PFSK-1 (cell line): ENCODE measurements around the gene FAF1.

Source experiments
- POLR2AphosphoS5 ChIP-seq: IDR thresholded peaks from 2 replicates; pipeline ENCODE4 v1.6.1; 2012; ENCODE audit warnings: low read depth, mild to moderate bottlenecking, control low read depth, low read length, moderate library complexity
- SIN3A ChIP-seq: IDR thresholded peaks from 2 replicates; pipeline ENCODE4 v1.6.1; 2012; ENCODE audit warnings: mild to moderate bottlenecking, low read length, moderate library complexity, borderline replicate concordance; ENCODE audit not compliant: insufficient read depth
- TAF1 ChIP-seq: IDR thresholded peaks from 2 replicates; pipeline ENCODE4 v1.6.1; 2012; ENCODE audit warnings: low read length, control low read depth, borderline replicate concordance; ENCODE audit not compliant: insufficient read depth

GRCh38 chr1:50502147-50502546 is 457.9 kb downstream of the FAF1 start:
- TF ChIP-seq POLR2AphosphoS5 (no peak), SIN3A (no peak), TAF1 (no peak)
